Neuronal stem cell (in vitro differentiated cells): ENCODE measurements around the gene PLCL1.
"Not testable (repeated sequence)": the region's sequence is repeated elsewhere in the genome, so short reads cannot be mapped to it uniquely, and the experiment has no call there.

Source experiments
- DNase-seq: peaks from one replicate; pipeline ENCODE4 v3.0.0-alpha.2; 2013; ENCODE audit warnings: low spot score
- H2AFZ ChIP-seq: one replicate; pipeline ENCODE4 v1.6.1; 2013; ENCODE audit warnings: mild to moderate bottlenecking, low read length, inconsistent platforms
- H2AK5ac ChIP-seq: 2 replicates; pipeline ENCODE4 v1.6.1; 2013; ENCODE audit warnings: low read depth, mild to moderate bottlenecking, inconsistent platforms, low read length, moderate library complexity, mixed read lengths
- H2BK120ac ChIP-seq: 2 replicates; pipeline ENCODE4 v1.6.1; 2013; ENCODE audit warnings: low read depth, mild to moderate bottlenecking, inconsistent platforms, low read length, moderate library complexity, mixed read lengths
- H2BK12ac ChIP-seq: one replicate; pipeline ENCODE4 v1.6.1; 2013; ENCODE audit warnings: low read length, inconsistent platforms
- H2BK15ac ChIP-seq: 2 replicates; pipeline ENCODE4 v1.6.1; 2013; ENCODE audit warnings: mild to moderate bottlenecking, low read length, inconsistent platforms, mixed read lengths
- H2BK5ac ChIP-seq: one replicate; pipeline ENCODE4 v1.6.1; 2013; ENCODE audit warnings: inconsistent platforms, mild to moderate bottlenecking, low read length, moderate library complexity
- H3K14ac ChIP-seq: one replicate; pipeline ENCODE4 v1.6.1; 2013; ENCODE audit warnings: low read length, inconsistent platforms
- H3K18ac ChIP-seq: 2 replicates; pipeline ENCODE4 v1.6.1; 2013; ENCODE audit warnings: low read length, inconsistent platforms
- H3K23ac ChIP-seq: 2 replicates; pipeline ENCODE4 v1.6.1; 2013; ENCODE audit warnings: low read depth, mild to moderate bottlenecking, mixed read lengths, low read length, inconsistent platforms; ENCODE audit not compliant: poor library complexity
- H3K27ac ChIP-seq: replicated peaks from 3 replicates; pipeline ENCODE4 v1.5.1; 2013; ENCODE audit warnings: low read length, inconsistent platforms
- H3K27me3 ChIP-seq, 3 experiments: 2 replicates each; pipeline ENCODE4 v1.6.1; 2013; ENCODE audit warnings: low read length in 3 of 3, mild to moderate bottlenecking in 2 of 3, inconsistent platforms in 1 of 3, low read depth in 1 of 3, mixed read lengths in 1 of 3, moderate library complexity in 1 of 3; ENCODE audit not compliant: control insufficient read depth in 3 of 3, insufficient read depth in 3 of 3
- H3K36me3 ChIP-seq, 2 donors: replicated peaks in 1 of 2; 2 replicates each; pipeline ENCODE4 v1.6.1; 2013; ENCODE audit warnings: low read length in 2 of 2; ENCODE audit not compliant: control insufficient read depth in 2 of 2, insufficient read depth in 2 of 2
- H3K4ac ChIP-seq: 2 replicates; pipeline ENCODE4 v1.6.1; 2013; ENCODE audit warnings: inconsistent platforms, mild to moderate bottlenecking, low read length, moderate library complexity
- H3K4me1 ChIP-seq, 2 donors: 1 replicate in 1 of 2; 2 replicates in 1 of 2; pipeline ENCODE4 v1.6.1; 2013; ENCODE audit warnings: low read length in 2 of 2, low read depth in 1 of 2; ENCODE audit not compliant: control insufficient read depth in 2 of 2, insufficient read depth in 1 of 2
- H3K4me2 ChIP-seq: one replicate; pipeline ENCODE4 v1.6.1; 2013; ENCODE audit warnings: mild to moderate bottlenecking, low read length, inconsistent platforms; ENCODE audit not compliant: insufficient read depth, poor library complexity, severe bottlenecking
- H3K4me3 ChIP-seq, 2 donors: 2 replicates each; pipeline ENCODE4 v1.5.1; 2013; ENCODE audit warnings: low read length in 2 of 2, mild to moderate bottlenecking in 2 of 2, inconsistent platforms in 1 of 2, moderate library complexity in 1 of 2
- H3K79me1 ChIP-seq: one replicate; pipeline ENCODE4 v1.6.1; 2013; ENCODE audit warnings: low read depth, mild to moderate bottlenecking, inconsistent platforms, low read length, moderate library complexity
- H3K9ac ChIP-seq: one replicate; pipeline ENCODE4 v1.6.1; 2013; ENCODE audit warnings: mild to moderate bottlenecking, low read depth, low read length, inconsistent platforms; ENCODE audit not compliant: poor library complexity
- H3K9me3 ChIP-seq, 2 donors: replicated peaks in 1 of 2; 2 replicates each; pipeline versions ENCODE3 to v1.6.1; 2013; ENCODE audit warnings: low read length in 2 of 2, mild to moderate bottlenecking in 2 of 2, inconsistent platforms in 1 of 2, low read depth in 1 of 2, mixed read lengths in 1 of 2, moderate library complexity in 1 of 2; ENCODE audit not compliant: control insufficient read depth in 2 of 2, insufficient read depth in 1 of 2
- H4K8ac ChIP-seq: one replicate; pipeline ENCODE4 v1.6.1; 2013; ENCODE audit warnings: low read depth, mild to moderate bottlenecking, inconsistent platforms, low read length, moderate library complexity
- H4K91ac ChIP-seq: one replicate; pipeline ENCODE4 v1.6.1; 2013; ENCODE audit warnings: low read length, low read depth, mild to moderate bottlenecking, inconsistent platforms; ENCODE audit not compliant: poor library complexity
- WGBS, 2 donors: extraction: QIAGEN DNeasy Blood & Tissue Kit; methylation state at CpG; one replicate each; pipeline ENCODE4 v1.1.7; 2013; ENCODE audit warnings: missing lambda C conversion rate in 2 of 2, mixed read lengths in 1 of 2; ENCODE audit not compliant: insufficient read length in 2 of 2, insufficient replicate concordance in 1 of 2; ENCODE audit errors: extremely low coverage in 2 of 2; 5-methylcytosine and 5-hydroxymethylcytosine counted together

Gene PLCL1

GRCh38 chr2:197834771-197835170, 30.4 kb downstream of the PLCL1 start:
- H3K14ac ChIP-seq, H3K18ac ChIP-seq, H3K27ac ChIP-seq, H2BK5ac ChIP-seq, H2BK15ac ChIP-seq, H3K9me3 ChIP-seq, H3K23ac ChIP-seq, H2AK5ac ChIP-seq, H2BK12ac ChIP-seq, DNase-seq, H4K8ac ChIP-seq, H3K9ac ChIP-seq, H3K27me3 ChIP-seq, H2AFZ ChIP-seq, H3K36me3 ChIP-seq, H3K4me1 ChIP-seq, H3K4ac ChIP-seq, H3K79me1 ChIP-seq, H3K4me2 ChIP-seq, H4K91ac ChIP-seq, H2BK120ac ChIP-seq, H3K4me3 ChIP-seq: not testable (repeated sequence)
- WGBS, 2 donors = no CpG with 5 or more reads among the region's 2 CpGs

- H4K8ac ChIP-seq = no peak overlapping the region
- H2BK15ac ChIP-seq = no peak overlapping the region
- no peak overlapping the region for H2BK120ac ChIP-seq
- H3K36me3 ChIP-seq = no peaks in the 10 kb centered on the region
- WGBS, 2 donors = no CpG with 5 or more reads among the region's 4 CpGs
- H3K4me2 ChIP-seq = no peak overlapping the region
- DNase-seq = no peak
- no peak overlapping the region for H3K23ac ChIP-seq
- no peak overlapping the region for H2BK5ac ChIP-seq
- no peak overlapping the region for H2AFZ ChIP-seq
- H2BK12ac ChIP-seq = no peak overlapping the region
- H3K4me1 ChIP-seq = no peaks in the 10 kb centered on the region
- H3K14ac ChIP-seq = no peak overlapping the region
- no peak overlapping the region for H3K27ac ChIP-seq
- H3K18ac ChIP-seq = no peak overlapping the region
- no peak overlapping the region for H3K9ac ChIP-seq
- no peak overlapping the region for H2AK5ac ChIP-seq
- H4K91ac ChIP-seq = no peak overlapping the region
- no peak overlapping the region for H3K4me3 ChIP-seq
- H3K4ac ChIP-seq = no peak overlapping the region
- H3K9me3 ChIP-seq = no peaks in the 10 kb centered on the region
- no peaks in the 10 kb centered on the region for H3K27me3 ChIP-seq
- H3K79me1 ChIP-seq = no peaks in the 10 kb centered on the region
Observed at GRCh38 chr2:197835293-197835692, 30.9 kb downstream of the PLCL1 start.

- Histone ChIP-seq H3K4me3 (no peak overlapping the region), H3K4me2 (no peak overlapping the region), H3K18ac (no peak overlapping the region), H3K4me1 (no peaks in the 10 kb centered on the region), H3K27me3 (peaks cover 0 to 6% (median 0%) of the 10 kb centered on the region in 3 experiments), H2AK5ac (no peak overlapping the region), H2AFZ (no peak overlapping the region), H3K23ac (no peak overlapping the region), H2BK12ac (no peak overlapping the region), H4K8ac (no peak overlapping the region), H3K14ac (no peak overlapping the region), H3K9ac (no peak overlapping the region), H3K9me3 (no peaks in the 10 kb centered on the region), H3K79me1 (no peaks in the 10 kb centered on the region), H3K4ac (no peak overlapping the region), H3K36me3 (no peaks in the 10 kb centered on the region), H2BK120ac (no peak overlapping the region), H2BK15ac (no peak overlapping the region), H3K27ac (no peak overlapping the region), H4K91ac (no peak overlapping the region), H2BK5ac (no peak overlapping the region)
- WGBS, 2 donors = no CpG with 5 or more reads among the region's 5 CpGs
- DNase-seq = no peak
Observed at GRCh38 chr2:197838036-197838435, 33.6 kb downstream of the PLCL1 start.

- no peak overlapping the region for H3K23ac ChIP-seq
- H3K4ac ChIP-seq = no peak overlapping the region
- H3K9ac ChIP-seq = no peak overlapping the region
- H2BK15ac ChIP-seq = no peak overlapping the region
- H3K4me2 ChIP-seq = no peak overlapping the region
- H2BK12ac ChIP-seq = no peak overlapping the region
- no peak overlapping the region for H2BK120ac ChIP-seq
- H2AFZ ChIP-seq = no peak overlapping the region
- H3K36me3 ChIP-seq = no peaks in the 10 kb centered on the region
- DNase-seq = no peak
- peaks cover 0 to 6% (median 0%) of the 10 kb centered on the region in 3 experiments for H3K27me3 ChIP-seq
- H3K4me1 ChIP-seq = no peaks in the 10 kb centered on the region
- no peak overlapping the region for H3K14ac ChIP-seq
- H4K8ac ChIP-seq = no peak overlapping the region
- no peak overlapping the region for H3K4me3 ChIP-seq
- no peak overlapping the region for H3K27ac ChIP-seq
- no CpG with 5 or more reads among the region's 2 CpGs for WGBS, 2 donors
- H2AK5ac ChIP-seq = no peak overlapping the region
- H2BK5ac ChIP-seq = no peak overlapping the region
- H3K9me3 ChIP-seq = no peaks in the 10 kb centered on the region
- H3K79me1 ChIP-seq = no peaks in the 10 kb centered on the region
- H4K91ac ChIP-seq = no peak overlapping the region
- H3K18ac ChIP-seq = no peak overlapping the region
Observed at GRCh38 chr2:197838579-197838978, 34.2 kb downstream of the PLCL1 start.
